Measurements from ENCODE around the gene TMEM143.
"Not testable (repeated sequence)": the region's sequence is repeated elsewhere in the genome, so short reads cannot be mapped to it uniquely, and the experiment has no call there.

TMEM143 gene

GRCh38 chr19:48378194-48378570 lies 14.4 kb upstream of the TMEM143 start:
- no peak for FAIRE-seq
- no peak for TF ChIP-seq CTCF (IDR thresholded peaks at IDR 0.05; ENCODE audit: insufficient read depth, missing control alignments)
- DNase-seq (ENCODE audit: insufficient read length, low spot score), result no peak

- no peak for TF ChIP-seq CTCF (IDR thresholded peaks at IDR 0.05; ENCODE audit: insufficient read depth, missing control alignments)
- DNase-seq (ENCODE audit: insufficient read length, low spot score), result no peak
- FAIRE-seq, result no peak
These were observed 9.8 kb upstream of the TMEM143 start for GRCh38 chr19:48373567-48373966.

GRCh38 chr19:48372904-48373303 lies 9.2 kb upstream of the TMEM143 start:
- DNase-seq (ENCODE audit: insufficient read length, low spot score), result no peak
- no peak for FAIRE-seq
- no peak for TF ChIP-seq CTCF (IDR thresholded peaks at IDR 0.05; ENCODE audit: insufficient read depth, missing control alignments)

GRCh38 chr19:48371771-48372170 lies 8.0 kb upstream of the TMEM143 start:
- not testable (repeated sequence) for FAIRE-seq

GRCh38 chr19:48371367-48371766 lies 7.6 kb upstream of the TMEM143 start:
- TF ChIP-seq CTCF (IDR thresholded peaks at IDR 0.05; ENCODE audit: insufficient read depth, missing control alignments), result no peak
- DNase-seq (ENCODE audit: insufficient read length, low spot score) (no peak), FAIRE-seq (no peak)

More at GRCh38 chr19:48371771-48372170, 8.0 kb upstream of the TMEM143 start:
- not testable (repeated sequence) for DNase-seq (ENCODE audit: insufficient read length, low spot score)

GRCh38 chr19:48370955-48371354 lies 7.2 kb upstream of the TMEM143 start:
- no peak for TF ChIP-seq CTCF (IDR thresholded peaks at IDR 0.05; ENCODE audit: insufficient read depth, missing control alignments)
- DNase-seq (ENCODE audit: insufficient read length, low spot score) (no peak), FAIRE-seq (no peak)

- no peak for FAIRE-seq
These were observed 5.2 kb upstream of the TMEM143 start for GRCh38 chr19:48368936-48369335.

More at GRCh38 chr19:48368936-48369335, 5.2 kb upstream of the TMEM143 start:
- TF ChIP-seq CTCF (IDR thresholded peaks at IDR 0.05; ENCODE audit: insufficient read depth, missing control alignments), result no peak
- DNase-seq (ENCODE audit: insufficient read length, low spot score), result no peak

All from D721Med (cell line).